ENCODE results near the gene FAM163B.

Gene FAM163B

GRCh38 chr9:133612051-133612450 is 2.9 kb upstream of the FAM163B start:
- FAIRE-seq (no peak), DNase-seq (ENCODE audit: insufficient read length, low spot score) (no peak)
- no peak for TF ChIP-seq CTCF (IDR thresholded peaks at IDR 0.05; ENCODE audit: insufficient read depth, missing control alignments)

- FAIRE-seq = no peak
- TF ChIP-seq CTCF (IDR thresholded peaks at IDR 0.05; ENCODE audit: insufficient read depth, missing control alignments) = no peak
- no peak for DNase-seq (ENCODE audit: insufficient read length, low spot score)
Observed at GRCh38 chr9:133610845-133611244, 1.7 kb upstream of the FAM163B start.

- no peak for DNase-seq (ENCODE audit: insufficient read length, low spot score)
- FAIRE-seq = no peak
- TF ChIP-seq CTCF (IDR thresholded peaks at IDR 0.05; ENCODE audit: insufficient read depth, missing control alignments) = no peak
Observed at GRCh38 chr9:133608889-133609288, 300 bp downstream of the FAM163B start.

DNA sequence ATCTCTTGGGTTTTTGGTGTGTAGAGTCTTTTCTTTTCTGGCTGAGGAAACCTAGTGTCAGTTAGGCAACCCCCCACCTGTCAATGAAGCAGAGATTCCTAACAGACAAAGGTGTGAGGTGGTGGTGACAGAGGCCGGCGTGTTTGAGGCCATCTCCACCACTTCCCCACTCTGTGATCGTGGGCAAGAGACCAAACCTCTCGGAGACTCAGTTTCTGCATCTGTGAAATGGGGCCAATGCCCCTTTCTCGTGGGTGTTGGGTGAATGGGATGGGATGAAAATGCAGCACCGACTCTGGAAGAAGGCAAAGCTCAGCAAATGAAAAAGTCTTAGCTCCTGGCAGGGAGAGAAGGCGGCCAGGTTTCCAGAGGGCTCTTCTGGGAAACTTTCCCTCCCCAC is 807 bp downstream of the FAM163B start:
- no peak for TF ChIP-seq CTCF (IDR thresholded peaks at IDR 0.05; ENCODE audit: insufficient read depth, missing control alignments)
- FAIRE-seq = no peak
- no peak for DNase-seq (ENCODE audit: insufficient read length, low spot score)

DNA sequence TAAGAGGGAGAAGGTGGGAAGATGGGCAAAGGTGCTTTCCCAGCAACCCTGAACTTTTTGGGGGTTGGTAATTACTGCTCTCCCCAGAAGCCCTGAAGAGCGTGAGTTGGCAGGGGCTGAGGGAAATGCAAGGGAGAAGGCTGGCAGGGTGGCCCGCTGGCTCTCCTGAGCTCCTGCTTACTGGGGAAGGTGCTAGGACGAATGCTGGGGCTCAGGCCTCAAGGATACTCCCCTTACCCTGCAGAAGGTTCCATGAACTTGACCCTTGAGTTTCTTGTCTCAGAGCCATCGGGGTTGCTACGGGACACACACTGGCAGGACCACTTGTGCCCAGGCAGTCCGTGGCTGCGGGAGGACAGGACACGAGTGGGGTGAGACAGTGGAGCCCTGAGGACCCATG is 1.2 kb downstream of the FAM163B start:
- no peak for TF ChIP-seq CTCF (IDR thresholded peaks at IDR 0.05; ENCODE audit: insufficient read depth, missing control alignments)
- no peak for FAIRE-seq
- DNase-seq (ENCODE audit: insufficient read length, low spot score) = no peak

DNA sequence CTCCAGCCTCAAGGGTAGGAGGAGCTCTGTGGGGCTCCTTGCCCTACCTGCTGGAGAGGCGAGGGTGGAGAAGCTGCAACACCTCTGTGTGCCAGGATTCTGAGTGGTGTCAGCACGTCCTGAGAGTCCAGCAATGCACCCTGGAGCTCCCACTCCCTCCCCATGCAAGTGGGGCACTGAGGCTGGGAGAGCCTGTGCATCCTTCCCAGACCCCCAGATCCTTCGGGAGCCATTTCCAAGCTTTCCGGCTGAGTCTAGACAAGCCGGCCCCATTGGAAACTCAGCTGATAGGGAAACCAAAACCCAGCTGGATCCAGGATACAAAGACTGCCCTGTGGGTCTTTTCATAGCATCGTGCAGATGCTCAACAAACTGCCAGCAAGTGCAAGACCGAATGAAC is 1.8 kb downstream of the FAM163B start:
- no peak for DNase-seq (ENCODE audit: insufficient read length, low spot score)
- no peak for FAIRE-seq
- no peak for TF ChIP-seq CTCF (IDR thresholded peaks at IDR 0.05; ENCODE audit: insufficient read depth, missing control alignments)

- FAIRE-seq = no peak
- TF ChIP-seq CTCF (IDR thresholded peaks at IDR 0.05; ENCODE audit: insufficient read depth, missing control alignments) = no peak
- DNase-seq (ENCODE audit: insufficient read length, low spot score) = no peak
Observed at GRCh38 chr9:133606708-133607025, 2.5 kb downstream of the FAM163B start.

Measured in D721Med (cell line).